Measurements from ENCODE around the gene ADSS2. TPM values are rescaled to one million over a fixed set of nuclear protein-coding genes. Genes with fewer than 3 reads are reported as not detected.

The ADSS2 gene
- total and polyA plus RNA-seq, 2 experiments from 2014 or later = 55.1 to 101 TPM

GRCh38 chr1:244424649-244425334 lies 26.9 kb downstream of the ADSS2 start:
- H4K20me1 ChIP-seq (replicated peaks; ENCODE audit: insufficient read depth) = no peaks in the 10 kb centered on the region; the same call in 1 of the 2 replicates
- peaks cover 7% of the 10 kb centered on the region; the same call in 1 of the 2 replicates for H3K79me2 ChIP-seq (replicated peaks; ENCODE audit: insufficient read depth)
- no peaks in the 10 kb centered on the region for H3K9me2 ChIP-seq (ENCODE audit: insufficient read depth)
- no peak for ATAC-seq
- H3K27me3 ChIP-seq (ENCODE audit: insufficient read depth) = no peaks in the 10 kb centered on the region
- H3K36me3 ChIP-seq (ENCODE audit: insufficient read depth) = peaks cover 10% of the 10 kb centered on the region; the same call in 1 of the 2 replicates
- no peaks in the 10 kb centered on the region for H3F3A ChIP-seq (replicated peaks; ENCODE audit: low read depth)
- no peak overlapping the region for H2AFZ ChIP-seq
- H3K36me3 Mint-ChIP-seq (ENCODE audit: low read depth) = peaks cover 24% of the 10 kb centered on the region; the same call in 2 of the 3 replicates
- no peak for TF ChIP-seq EZH2phosphoT487 (IDR thresholded peaks at IDR 0.05; ENCODE audit: unreplicated experiment)
- TF ChIP-seq JUNB (IDR thresholded peaks at IDR 0.05; ENCODE audit: unreplicated experiment) = no peak
- TF ChIP-seq ZNF114 (CRISPR knock-in tag; IDR thresholded peaks at IDR 0.05) = no peak
- no peak for TF ChIP-seq REST (IDR thresholded peaks at IDR 0.05; ENCODE audit: unreplicated experiment)
- TF ChIP-seq STAT1 (IDR thresholded peaks at IDR 0.05; ENCODE audit: unreplicated experiment) = no peak
- TF ChIP-seq ZNF462 (CRISPR knock-in tag; IDR thresholded peaks at IDR 0.05) = no peak
- no peak for TF ChIP-seq CREB1 (CRISPR knock-in tag; IDR thresholded peaks at IDR 0.05; ENCODE audit: low read depth)
- no peak for TF ChIP-seq ZNF331 (CRISPR knock-in tag; IDR thresholded peaks at IDR 0.05; ENCODE audit: low read depth)
- TF ChIP-seq CTCF (conservative IDR thresholded peaks at IDR 0.05; ENCODE audit: low read depth in 2 of 2) = no peak
- TF ChIP-seq POLR2AphosphoS5 (IDR thresholded peaks at IDR 0.05; ENCODE audit: low read depth) = no peak
- no peak for TF ChIP-seq EZH2 (IDR thresholded peaks at IDR 0.05; ENCODE audit: low read depth, unreplicated experiment)
- no peak for TF ChIP-seq ETS1 (IDR thresholded peaks at IDR 0.05)
- TF ChIP-seq NANOG (IDR thresholded peaks at IDR 0.05; ENCODE audit: borderline replicate concordance) = no peak
- H3K4me1 Mint-ChIP-seq = no peaks in the 10 kb centered on the region
- DNase-seq (ENCODE audit: low spot score) = no peak
- no peak overlapping the region for H3K4me3 Mint-ChIP-seq
- H3K4me2 ChIP-seq = no peak overlapping the region
- no peaks in the 10 kb centered on the region for H3K27me3 Mint-ChIP-seq (ENCODE audit: insufficient read depth, low read depth, poor library complexity)
- H3K4me1 ChIP-seq (ENCODE audit: insufficient read depth) = no peaks in the 10 kb centered on the region
- peak overlapping the region; percentile 34 for H3K27ac ChIP-seq (ENCODE audit: low read depth)
- H3K4me3 ChIP-seq = no peak overlapping the region
- no peak overlapping the region for H3K27ac Mint-ChIP-seq
- H3K9me3 Mint-ChIP-seq = no peaks in the 10 kb centered on the region

Data from GM23338 (cell line).